Lower lobe of right lung (tissue), 2 donors: ENCODE data around the gene EPSTI1. TPM values are rescaled to one million over a fixed set of nuclear protein-coding genes. Genes with fewer than 3 reads are reported as not detected.

ENCODE experiments used
- ATAC-seq, 2 donors: fragments of 200-7000 bp; cut with Tn5 transposase; one replicate each; pipeline ENCODE4 v1.9.1; 2020 to 2022; ENCODE audit warnings: mild to moderate bottlenecking in 2 of 2, moderate library complexity in 2 of 2
- DNase-seq: peaks from one replicate; pipeline ENCODE4 v3.0.0-alpha.2; 2020
- H3K27ac ChIP-seq: fragments of 200-600 bp; one replicate; pipeline ENCODE4 v1.8.0; 2022
- H3K27me3 ChIP-seq: fragments of 200-600 bp; one replicate; pipeline ENCODE4 v1.8.0; 2022; ENCODE audit warnings: low read depth
- H3K36me3 ChIP-seq: fragments of 200-600 bp; one replicate; pipeline ENCODE4 v1.8.0; 2022; ENCODE audit warnings: mild to moderate bottlenecking
- H3K4me1 ChIP-seq: fragments of 200-600 bp; one replicate; pipeline ENCODE4 v1.8.0; 2022
- H3K4me3 ChIP-seq: fragments of 200-600 bp; one replicate; pipeline ENCODE4 v1.8.0; 2022; ENCODE audit warnings: mild to moderate bottlenecking
- H3K9me3 ChIP-seq: fragments of 200-600 bp; one replicate; pipeline ENCODE4 v1.8.0; 2022
- intact Hi-C: fragments of 100-400 bp; cut with DNase I; formaldehyde crosslinking; loops from one replicate; pipeline ENCODE4 v1.11.0; 2022
- total RNA-seq: library from RNA; stranded (reverse); fragmentation: NEBNext Ultra II Directional; extraction: Animal tissue kit (Norgen Biotek cat#: 25700); gene quantifications from one replicate; pipeline ENCODE4 v1.2.1, GENCODE V29; 2021
- TF ChIP-seq, protein P1 (sequence below): fragments of 200-600 bp; IDR thresholded peaks from one replicate; pipeline ENCODE4 v1.8.0; 2022; ENCODE audit warnings: antibody characterized with exemption, mild to moderate bottlenecking
- donor health status: DM: no; HTN: yes; CAD: no; lungs with severe emphysema.

The EPSTI1 gene
- total RNA-seq, 1 donor from 2014 or later = 38.6 TPM

DNA sequence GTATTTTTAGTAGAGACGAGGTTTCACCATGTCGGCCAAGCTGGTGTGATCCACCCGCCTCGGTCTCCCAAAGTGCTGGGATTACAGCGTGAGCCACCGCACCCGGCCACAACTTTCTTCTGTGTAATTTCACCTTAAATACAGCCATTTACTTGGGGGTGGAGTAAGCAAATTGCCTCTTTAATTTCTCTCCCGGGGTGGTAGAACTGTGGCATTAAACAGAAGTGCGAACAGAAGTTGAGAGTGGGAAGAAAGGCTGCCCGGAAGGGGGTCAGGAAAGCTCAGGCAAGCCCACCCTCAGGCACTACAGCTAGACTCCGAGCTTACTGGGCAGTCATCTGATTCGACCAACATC lies 30.9 kb upstream of the EPSTI1 start:
- no peaks in the 10 kb centered on the region for H3K27me3 ChIP-seq
- H3K4me3 ChIP-seq = peak overlapping the region; percentile 77
- intact Hi-C loops = no loop called here
- peak overlapping the region; percentile 88 for H3K27ac ChIP-seq
- peaks cover 27% of the 10 kb centered on the region for H3K4me1 ChIP-seq
- DNase-seq (no peak), ATAC-seq (no peak)
- no peaks in the 10 kb centered on the region for H3K9me3 ChIP-seq
- H3K36me3 ChIP-seq = peaks cover 5% of the 10 kb centered on the region
- TF ChIP-seq, protein P1, sequence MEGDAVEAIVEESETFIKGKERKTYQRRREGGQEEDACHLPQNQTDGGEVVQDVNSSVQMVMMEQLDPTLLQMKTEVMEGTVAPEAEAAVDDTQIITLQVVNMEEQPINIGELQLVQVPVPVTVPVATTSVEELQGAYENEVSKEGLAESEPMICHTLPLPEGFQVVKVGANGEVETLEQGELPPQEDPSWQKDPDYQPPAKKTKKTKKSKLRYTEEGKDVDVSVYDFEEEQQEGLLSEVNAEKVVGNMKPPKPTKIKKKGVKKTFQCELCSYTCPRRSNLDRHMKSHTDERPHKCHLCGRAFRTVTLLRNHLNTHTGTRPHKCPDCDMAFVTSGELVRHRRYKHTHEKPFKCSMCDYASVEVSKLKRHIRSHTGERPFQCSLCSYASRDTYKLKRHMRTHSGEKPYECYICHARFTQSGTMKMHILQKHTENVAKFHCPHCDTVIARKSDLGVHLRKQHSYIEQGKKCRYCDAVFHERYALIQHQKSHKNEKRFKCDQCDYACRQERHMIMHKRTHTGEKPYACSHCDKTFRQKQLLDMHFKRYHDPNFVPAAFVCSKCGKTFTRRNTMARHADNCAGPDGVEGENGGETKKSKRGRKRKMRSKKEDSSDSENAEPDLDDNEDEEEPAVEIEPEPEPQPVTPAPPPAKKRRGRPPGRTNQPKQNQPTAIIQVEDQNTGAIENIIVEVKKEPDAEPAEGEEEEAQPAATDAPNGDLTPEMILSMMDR = no peak

DNA sequence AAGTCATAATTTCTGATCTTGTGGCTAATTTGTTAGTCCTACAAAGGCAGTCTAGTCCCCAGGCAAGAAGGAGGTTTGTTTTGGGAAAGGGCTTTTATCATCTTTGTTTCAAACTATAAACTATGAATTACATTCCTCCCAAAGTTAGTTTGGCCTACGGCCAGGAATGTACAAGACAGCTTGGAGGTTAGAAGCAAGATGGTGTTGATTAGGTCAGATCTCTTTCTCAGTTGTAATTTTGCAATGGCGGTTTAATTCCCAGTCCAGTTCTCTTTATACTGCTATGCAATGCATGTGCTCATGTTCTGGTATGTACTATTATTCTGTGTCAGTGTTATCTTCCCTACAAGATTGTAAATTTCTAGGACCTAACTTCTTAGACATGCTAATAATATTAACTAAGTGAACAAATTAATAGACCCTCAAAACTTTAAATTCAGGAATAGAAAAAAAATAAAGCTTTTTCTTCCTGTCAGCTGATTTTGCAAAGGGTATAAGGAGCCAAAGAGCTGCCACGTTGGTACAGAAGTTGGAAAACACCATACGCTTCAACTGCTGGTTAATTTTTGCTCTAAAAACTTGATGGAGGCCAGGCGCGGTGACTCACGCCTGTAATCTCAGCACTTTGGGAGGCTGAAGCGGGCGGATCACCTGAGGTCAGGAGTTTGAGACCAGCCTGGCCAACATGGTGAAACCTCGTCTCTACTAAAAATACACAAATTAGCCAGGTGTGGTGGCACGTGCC lies 30.1 kb upstream of the EPSTI1 start:
- H3K4me3 ChIP-seq = no peak overlapping the region
- no peaks in the 10 kb centered on the region for H3K27me3 ChIP-seq
- DNase-seq = no peak
- H3K4me1 ChIP-seq = peaks cover 27% of the 10 kb centered on the region
- H3K36me3 ChIP-seq = no peaks in the 10 kb centered on the region
- intact Hi-C loops = no loop called here
- no peak overlapping the region for H3K27ac ChIP-seq
- TF ChIP-seq, protein P1 = no peak
- no peak for ATAC-seq
- H3K9me3 ChIP-seq = no peaks in the 10 kb centered on the region

DNA sequence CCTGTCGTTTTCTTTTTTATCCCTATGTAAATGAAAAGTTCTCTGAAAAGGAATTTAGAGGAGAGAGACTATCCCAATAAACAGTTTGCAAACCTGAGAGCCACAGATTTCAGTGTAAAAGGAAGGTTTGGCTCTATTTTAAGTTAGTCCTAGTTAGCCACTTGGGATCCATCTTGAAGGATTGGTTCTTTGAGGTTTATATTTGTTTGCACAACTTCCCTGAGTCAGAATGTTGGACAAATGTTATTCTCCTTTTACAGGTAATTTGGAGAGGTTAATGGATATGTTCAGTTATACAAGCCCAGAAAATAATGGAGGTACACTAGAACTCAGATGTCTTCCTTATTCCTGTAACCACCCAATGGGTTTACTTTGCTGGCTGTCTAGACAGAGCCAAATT lies 28.8 kb upstream of the EPSTI1 start:
- H3K4me1 ChIP-seq = peaks cover 18% of the 10 kb centered on the region
- no peak for ATAC-seq

DNA sequence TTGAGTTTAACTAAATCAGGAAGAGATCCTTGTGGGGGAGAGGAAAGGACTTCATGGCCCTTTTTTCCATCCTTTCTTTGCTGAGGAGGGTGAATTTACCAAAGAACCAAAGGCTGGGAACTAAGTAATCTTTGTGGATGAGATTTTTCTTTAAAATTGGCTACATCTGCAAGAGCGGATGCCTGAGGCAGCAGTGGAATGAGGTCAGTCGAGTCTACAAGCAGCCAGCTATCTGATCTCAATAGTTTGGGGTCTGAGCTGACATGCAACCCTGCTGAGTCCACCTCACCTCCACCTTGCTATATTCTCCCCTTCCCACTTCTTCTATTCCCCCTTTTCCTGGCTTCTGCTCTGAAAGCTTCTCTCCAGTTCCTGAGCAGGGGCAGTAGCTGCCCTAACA lies 27.8 kb upstream of the EPSTI1 start:
- Histone ChIP-seq H3K36me3 (no peaks in the 10 kb centered on the region), H3K9me3 (no peaks in the 10 kb centered on the region), H3K4me1 (peaks cover 8% of the 10 kb centered on the region), H3K27ac (no peak overlapping the region), H3K4me3 (no peak overlapping the region), H3K27me3 (no peaks in the 10 kb centered on the region)
- ATAC-seq = no peak
- TF ChIP-seq, protein P1 = no peak
- no peak for DNase-seq
- intact Hi-C loops = no loop called here

More for the DNA sequence above, 28.8 kb upstream of the EPSTI1 start:
- no peaks in the 10 kb centered on the region for H3K9me3 ChIP-seq
- H3K27me3 ChIP-seq = no peaks in the 10 kb centered on the region
- intact Hi-C loops = no loop called here
- no peak overlapping the region for H3K4me3 ChIP-seq
- no peak overlapping the region for H3K27ac ChIP-seq
- DNase-seq = no peak
- no peaks in the 10 kb centered on the region for H3K36me3 ChIP-seq
- TF ChIP-seq, protein P1 = no peak

DNA sequence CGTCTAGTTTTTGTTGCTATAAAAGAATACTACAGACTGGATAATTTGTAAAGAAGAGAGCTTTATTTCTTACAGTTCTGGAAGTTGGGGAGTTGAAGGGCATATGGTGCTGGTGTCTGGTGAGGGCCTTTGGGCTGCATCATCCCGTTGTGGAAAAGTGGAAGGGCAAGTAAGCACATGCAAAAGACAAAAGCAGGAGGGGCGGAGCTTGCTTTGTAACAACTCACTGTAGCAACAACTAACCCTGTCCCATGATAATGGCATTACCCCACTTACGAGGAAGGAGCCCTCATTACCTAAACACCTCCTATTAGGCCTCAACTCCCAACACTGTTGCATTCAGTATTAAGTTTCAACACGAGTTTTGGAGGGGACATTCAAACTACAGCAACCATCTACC lies 24.2 kb upstream of the EPSTI1 start:
- no peaks in the 10 kb centered on the region for H3K27me3 ChIP-seq
- ATAC-seq (no peak), DNase-seq (no peak)
- intact Hi-C loops = no loop called here
- no peaks in the 10 kb centered on the region for H3K9me3 ChIP-seq
- TF ChIP-seq, protein P1 = no peak
- no peak overlapping the region for H3K4me3 ChIP-seq
- no peaks in the 10 kb centered on the region for H3K36me3 ChIP-seq
- H3K27ac ChIP-seq = no peak overlapping the region
- H3K4me1 ChIP-seq = no peaks in the 10 kb centered on the region
